ENCODE data around the gene PIAS1. TPM values are rescaled to one million over a fixed set of nuclear protein-coding genes. Genes with fewer than 3 reads are reported as not detected.

PIAS1 gene
- total RNA-seq, 1 experiment from 2014 or later: 29.7 TPM

DNA sequence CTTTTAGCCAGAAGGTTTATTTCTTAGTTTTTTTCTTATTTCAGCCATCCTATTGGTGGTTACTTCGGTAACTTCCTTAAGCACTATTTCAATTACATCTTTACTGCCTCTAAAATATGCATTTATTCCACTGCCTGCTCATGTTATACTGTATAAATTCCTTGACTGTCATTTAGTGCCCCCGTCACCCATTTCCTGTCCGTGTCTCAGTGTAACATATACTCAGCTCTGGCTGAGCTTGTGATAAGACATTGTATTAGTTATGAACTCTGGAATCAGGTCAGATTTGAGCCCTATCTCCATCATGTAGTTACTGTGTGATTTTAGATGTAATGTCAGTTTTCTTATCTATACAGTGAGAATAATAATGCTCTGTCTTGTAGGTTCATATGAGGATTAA, 24.2 kb downstream of the PIAS1 start (continued):
- TF ChIP-seq ZNF396 (CRISPR knock-in tag; IDR thresholded peaks at IDR 0.05; ENCODE audit: borderline replicate concordance): no peak

DNA sequence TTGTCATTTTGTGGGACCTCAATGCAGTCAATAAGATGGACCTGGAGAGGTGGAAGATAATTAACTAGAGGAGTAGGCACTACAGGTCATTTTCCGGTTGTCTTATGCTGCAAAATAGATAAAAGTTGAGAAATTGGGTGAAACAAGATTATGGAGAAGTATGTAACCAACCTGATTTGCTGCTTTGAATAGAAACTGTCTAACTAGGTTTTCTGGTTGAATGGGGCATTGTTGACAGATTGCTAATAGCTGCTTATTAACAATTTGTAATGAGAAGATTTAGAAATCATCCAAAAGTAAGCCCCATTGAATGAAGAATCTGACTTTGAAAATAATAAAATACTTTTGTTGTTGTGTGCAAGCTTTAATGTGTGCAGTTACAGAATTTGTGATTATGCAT, 26.2 kb downstream of the PIAS1 start:
- DNase-seq (ENCODE audit: low spot score): no peak
- no peak for ATAC-seq
- Mint-ChIP-seq H3K4me1 (peaks cover 57% of the 10 kb centered on the region), H3K27me3 (ENCODE audit: low read depth) (no peaks in the 10 kb centered on the region), H3K9me3 (no peaks in the 10 kb centered on the region), H3K4me3 (no peak overlapping the region), H3K27ac (no peak overlapping the region), H3K36me3 (no peaks in the 10 kb centered on the region)
- POLR2A ChIA-PET: no interaction called here
- CTCF ChIA-PET: no interaction called here
- TF ChIP-seq JAZF1 (CRISPR knock-in tag; IDR thresholded peaks at IDR 0.05) (no peak), TCF7 (CRISPR knock-in tag; IDR thresholded peaks at IDR 0.05; ENCODE audit: low read depth) (no peak), NFE2L1 (CRISPR knock-in tag; IDR thresholded peaks at IDR 0.05) (no peak), RELA (CRISPR knock-in tag; IDR thresholded peaks at IDR 0.05; ENCODE audit: borderline replicate concordance) (no peak), HMGA2 (CRISPR knock-in tag; IDR thresholded peaks at IDR 0.05) (no peak), ETV6 (CRISPR knock-in tag; IDR thresholded peaks at IDR 0.05) (no peak), ESRRA (CRISPR knock-in tag; IDR thresholded peaks at IDR 0.05; ENCODE audit: borderline replicate concordance) (no peak)
- TF ChIP-seq, protein P1, sequence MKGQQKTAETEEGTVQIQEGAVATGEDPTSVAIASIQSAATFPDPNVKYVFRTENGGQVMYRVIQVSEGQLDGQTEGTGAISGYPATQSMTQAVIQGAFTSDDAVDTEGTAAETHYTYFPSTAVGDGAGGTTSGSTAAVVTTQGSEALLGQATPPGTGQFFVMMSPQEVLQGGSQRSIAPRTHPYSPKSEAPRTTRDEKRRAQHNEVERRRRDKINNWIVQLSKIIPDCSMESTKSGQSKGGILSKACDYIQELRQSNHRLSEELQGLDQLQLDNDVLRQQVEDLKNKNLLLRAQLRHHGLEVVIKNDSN (CRISPR knock-in tag; IDR thresholded peaks at IDR 0.05): no peak
- TF ChIP-seq, protein P2, sequence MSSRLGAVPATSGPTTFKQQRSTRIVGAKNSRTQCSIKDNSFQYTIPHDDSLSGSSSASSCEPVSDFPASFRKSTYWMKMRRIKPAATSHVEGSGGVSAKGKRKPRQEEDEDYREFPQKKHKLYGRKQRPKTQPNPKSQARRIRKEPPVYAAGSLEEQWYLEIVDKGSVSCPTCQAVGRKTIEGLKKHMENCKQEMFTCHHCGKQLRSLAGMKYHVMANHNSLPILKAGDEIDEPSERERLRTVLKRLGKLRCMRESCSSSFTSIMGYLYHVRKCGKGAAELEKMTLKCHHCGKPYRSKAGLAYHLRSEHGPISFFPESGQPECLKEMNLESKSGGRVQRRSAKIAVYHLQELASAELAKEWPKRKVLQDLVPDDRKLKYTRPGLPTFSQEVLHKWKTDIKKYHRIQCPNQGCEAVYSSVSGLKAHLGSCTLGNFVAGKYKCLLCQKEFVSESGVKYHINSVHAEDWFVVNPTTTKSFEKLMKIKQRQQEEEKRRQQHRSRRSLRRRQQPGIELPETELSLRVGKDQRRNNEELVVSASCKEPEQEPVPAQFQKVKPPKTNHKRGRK (CRISPR knock-in tag; IDR thresholded peaks at IDR 0.05; ENCODE audit: borderline replicate concordance): no peak
- TF ChIP-seq, protein P3, sequence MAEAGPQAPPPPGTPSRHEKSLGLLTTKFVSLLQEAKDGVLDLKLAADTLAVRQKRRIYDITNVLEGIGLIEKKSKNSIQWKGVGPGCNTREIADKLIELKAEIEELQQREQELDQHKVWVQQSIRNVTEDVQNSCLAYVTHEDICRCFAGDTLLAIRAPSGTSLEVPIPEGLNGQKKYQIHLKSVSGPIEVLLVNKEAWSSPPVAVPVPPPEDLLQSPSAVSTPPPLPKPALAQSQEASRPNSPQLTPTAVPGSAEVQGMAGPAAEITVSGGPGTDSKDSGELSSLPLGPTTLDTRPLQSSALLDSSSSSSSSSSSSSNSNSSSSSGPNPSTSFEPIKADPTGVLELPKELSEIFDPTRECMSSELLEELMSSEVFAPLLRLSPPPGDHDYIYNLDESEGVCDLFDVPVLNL (CRISPR knock-in tag; IDR thresholded peaks at IDR 0.05; ENCODE audit: borderline replicate concordance, low read depth): no peak

DNA sequence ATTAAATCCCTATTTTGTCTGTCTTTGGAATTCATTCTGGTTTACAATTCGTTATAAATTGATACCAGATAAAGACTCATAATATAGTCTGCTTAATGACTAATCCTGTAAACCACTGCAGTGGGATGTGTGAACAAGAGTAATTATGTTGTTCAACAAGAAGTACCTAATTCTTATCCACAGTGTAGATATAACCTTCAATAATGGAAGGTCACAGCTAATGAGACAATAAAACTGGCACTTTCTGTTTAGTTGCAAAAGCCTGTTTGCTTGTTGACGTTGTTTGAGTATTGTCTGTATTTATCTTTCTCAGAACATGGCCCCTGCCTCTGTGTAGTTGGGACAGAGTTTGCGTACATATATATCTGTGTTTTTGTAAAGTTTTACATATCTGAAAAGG, 26.7 kb downstream of the PIAS1 start:
- Mint-ChIP-seq H3K27me3 (ENCODE audit: low read depth) (no peaks in the 10 kb centered on the region), H3K36me3 (no peaks in the 10 kb centered on the region), H3K4me1 (peaks cover 58% of the 10 kb centered on the region), H3K4me3 (no peak overlapping the region), H3K27ac (no peak overlapping the region), H3K9me3 (no peaks in the 10 kb centered on the region)
- ChIA-PET POLR2A (no interaction called here), CTCF (no interaction called here)
- TF ChIP-seq, protein P4, sequence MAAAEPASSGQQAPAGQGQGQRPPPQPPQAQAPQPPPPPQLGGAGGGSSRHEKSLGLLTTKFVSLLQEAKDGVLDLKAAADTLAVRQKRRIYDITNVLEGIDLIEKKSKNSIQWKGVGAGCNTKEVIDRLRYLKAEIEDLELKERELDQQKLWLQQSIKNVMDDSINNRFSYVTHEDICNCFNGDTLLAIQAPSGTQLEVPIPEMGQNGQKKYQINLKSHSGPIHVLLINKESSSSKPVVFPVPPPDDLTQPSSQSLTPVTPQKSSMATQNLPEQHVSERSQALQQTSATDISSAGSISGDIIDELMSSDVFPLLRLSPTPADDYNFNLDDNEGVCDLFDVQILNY (CRISPR knock-in tag; IDR thresholded peaks at IDR 0.05): no peak
- TF ChIP-seq ZNF671 (CRISPR knock-in tag; IDR thresholded peaks at IDR 0.05) (no peak), ZNF423 (CRISPR knock-in tag; IDR thresholded peaks at IDR 0.05) (no peak), ZNF232 (CRISPR knock-in tag; IDR thresholded peaks at IDR 0.05) (no peak), RELA (CRISPR knock-in tag; IDR thresholded peaks at IDR 0.05; ENCODE audit: borderline replicate concordance) (no peak)
- TF ChIP-seq, protein P5, sequence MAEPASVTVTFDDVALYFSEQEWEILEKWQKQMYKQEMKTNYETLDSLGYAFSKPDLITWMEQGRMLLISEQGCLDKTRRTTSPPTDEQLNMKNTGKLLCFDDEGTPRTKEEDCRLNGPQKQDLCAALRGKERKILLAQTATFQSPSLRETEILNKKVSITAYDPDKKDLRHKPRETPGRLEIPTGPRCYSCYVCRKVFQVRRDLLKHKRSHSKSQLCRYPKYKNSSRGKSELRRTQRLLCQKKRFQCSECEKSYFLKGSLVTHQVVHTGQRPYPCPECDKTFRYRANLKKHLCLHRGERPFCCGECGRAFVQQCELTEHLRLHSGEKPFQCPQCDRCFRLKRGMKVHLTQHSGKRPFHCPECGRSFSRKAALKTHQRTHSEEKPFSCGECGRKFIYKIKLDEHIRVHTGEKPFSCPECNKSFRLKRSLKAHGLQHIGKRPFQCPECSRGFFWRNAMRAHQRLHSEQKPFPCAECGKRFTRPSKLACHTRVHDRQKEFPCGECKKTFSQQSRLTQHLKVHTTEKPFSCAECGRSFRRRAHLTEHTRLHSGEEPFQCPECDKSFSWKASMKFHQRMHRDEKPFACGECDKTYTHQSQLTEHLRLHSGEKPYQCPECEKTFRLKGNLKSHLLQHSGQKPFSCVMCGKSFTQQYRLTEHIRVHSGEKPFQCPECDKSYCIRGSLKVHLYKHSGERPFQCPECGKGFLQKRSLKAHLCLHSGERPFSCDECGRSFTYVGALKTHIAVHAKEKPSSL (CRISPR knock-in tag; conservative IDR thresholded peaks at IDR 0.05): no peak
- TF ChIP-seq, protein P6, sequence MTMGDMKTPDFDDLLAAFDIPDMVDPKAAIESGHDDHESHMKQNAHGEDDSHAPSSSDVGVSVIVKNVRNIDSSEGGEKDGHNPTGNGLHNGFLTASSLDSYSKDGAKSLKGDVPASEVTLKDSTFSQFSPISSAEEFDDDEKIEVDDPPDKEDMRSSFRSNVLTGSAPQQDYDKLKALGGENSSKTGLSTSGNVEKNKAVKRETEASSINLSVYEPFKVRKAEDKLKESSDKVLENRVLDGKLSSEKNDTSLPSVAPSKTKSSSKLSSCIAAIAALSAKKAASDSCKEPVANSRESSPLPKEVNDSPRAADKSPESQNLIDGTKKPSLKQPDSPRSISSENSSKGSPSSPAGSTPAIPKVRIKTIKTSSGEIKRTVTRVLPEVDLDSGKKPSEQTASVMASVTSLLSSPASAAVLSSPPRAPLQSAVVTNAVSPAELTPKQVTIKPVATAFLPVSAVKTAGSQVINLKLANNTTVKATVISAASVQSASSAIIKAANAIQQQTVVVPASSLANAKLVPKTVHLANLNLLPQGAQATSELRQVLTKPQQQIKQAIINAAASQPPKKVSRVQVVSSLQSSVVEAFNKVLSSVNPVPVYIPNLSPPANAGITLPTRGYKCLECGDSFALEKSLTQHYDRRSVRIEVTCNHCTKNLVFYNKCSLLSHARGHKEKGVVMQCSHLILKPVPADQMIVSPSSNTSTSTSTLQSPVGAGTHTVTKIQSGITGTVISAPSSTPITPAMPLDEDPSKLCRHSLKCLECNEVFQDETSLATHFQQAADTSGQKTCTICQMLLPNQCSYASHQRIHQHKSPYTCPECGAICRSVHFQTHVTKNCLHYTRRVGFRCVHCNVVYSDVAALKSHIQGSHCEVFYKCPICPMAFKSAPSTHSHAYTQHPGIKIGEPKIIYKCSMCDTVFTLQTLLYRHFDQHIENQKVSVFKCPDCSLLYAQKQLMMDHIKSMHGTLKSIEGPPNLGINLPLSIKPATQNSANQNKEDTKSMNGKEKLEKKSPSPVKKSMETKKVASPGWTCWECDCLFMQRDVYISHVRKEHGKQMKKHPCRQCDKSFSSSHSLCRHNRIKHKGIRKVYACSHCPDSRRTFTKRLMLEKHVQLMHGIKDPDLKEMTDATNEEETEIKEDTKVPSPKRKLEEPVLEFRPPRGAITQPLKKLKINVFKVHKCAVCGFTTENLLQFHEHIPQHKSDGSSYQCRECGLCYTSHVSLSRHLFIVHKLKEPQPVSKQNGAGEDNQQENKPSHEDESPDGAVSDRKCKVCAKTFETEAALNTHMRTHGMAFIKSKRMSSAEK (CRISPR knock-in tag; IDR thresholded peaks at IDR 0.05; ENCODE audit: borderline replicate concordance): no peak
- TF ChIP-seq, protein P7, sequence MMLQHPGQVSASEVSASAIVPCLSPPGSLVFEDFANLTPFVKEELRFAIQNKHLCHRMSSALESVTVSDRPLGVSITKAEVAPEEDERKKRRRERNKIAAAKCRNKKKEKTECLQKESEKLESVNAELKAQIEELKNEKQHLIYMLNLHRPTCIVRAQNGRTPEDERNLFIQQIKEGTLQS (CRISPR knock-in tag; conservative IDR thresholded peaks at IDR 0.05): no peak
- TF ChIP-seq, protein P8, sequence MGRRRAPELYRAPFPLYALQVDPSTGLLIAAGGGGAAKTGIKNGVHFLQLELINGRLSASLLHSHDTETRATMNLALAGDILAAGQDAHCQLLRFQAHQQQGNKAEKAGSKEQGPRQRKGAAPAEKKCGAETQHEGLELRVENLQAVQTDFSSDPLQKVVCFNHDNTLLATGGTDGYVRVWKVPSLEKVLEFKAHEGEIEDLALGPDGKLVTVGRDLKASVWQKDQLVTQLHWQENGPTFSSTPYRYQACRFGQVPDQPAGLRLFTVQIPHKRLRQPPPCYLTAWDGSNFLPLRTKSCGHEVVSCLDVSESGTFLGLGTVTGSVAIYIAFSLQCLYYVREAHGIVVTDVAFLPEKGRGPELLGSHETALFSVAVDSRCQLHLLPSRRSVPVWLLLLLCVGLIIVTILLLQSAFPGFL (CRISPR knock-in tag; IDR thresholded peaks at IDR 0.05; ENCODE audit: borderline replicate concordance): no peak
- ATAC-seq (no peak), DNase-seq (ENCODE audit: low spot score) (no peak)

Measured in WTC11 (cell line).